Measurements from ENCODE around the gene NDRG4. TPM values are rescaled to one million over a fixed set of nuclear protein-coding genes. Genes with fewer than 3 reads are reported as not detected.

NDRG4 gene
- total RNA-seq, 1 experiment from 2014 or later, result 4.8 TPM

GRCh38 chr16:58478427-58478826 is 21.5 kb upstream of the NDRG4 start:
- Histone ChIP-seq H3K27me3 (ENCODE audit: insufficient read depth, low read depth) (no peaks in the 10 kb centered on the region), H3K4me1 (replicated peaks; ENCODE audit: insufficient read depth) (peaks cover 7% of the 10 kb centered on the region; the same call in 1 of the 2 replicates), H3K79me2 (ENCODE audit: low read depth) (no peaks in the 10 kb centered on the region), H3K9me2 (ENCODE audit: insufficient read depth) (no peaks in the 10 kb centered on the region), H3K9me3 (ENCODE audit: insufficient read depth, low read depth) (no peaks in the 10 kb centered on the region), H2AFZ (no peak overlapping the region), H4K20me1 (ENCODE audit: insufficient read depth) (no peaks in the 10 kb centered on the region), H3K36me3 (ENCODE audit: low read depth) (no peaks in the 10 kb centered on the region), H3F3A (ENCODE audit: insufficient read depth, low read depth) (no peaks in the 10 kb centered on the region), H3K27ac (no peak overlapping the region), H3K4me3 (no peak overlapping the region), H3K4me2 (no peak overlapping the region)
- no peak for DNase-seq
- BruUV-seq (replicated peaks), result no TSS peak
- POLR2A ChIA-PET (ENCODE audit: unreplicated experiment), result interaction anchor here (0.7 kb wide), 1 partner anchor 24 kb away, joined by 8 read pairs; no protein-coding TSS in a partner anchor
- intact Hi-C loops (cut with micrococcal nuclease; ENCODE audit: unreplicated experiment), result no loop called here
- CTCF ChIA-PET, result interaction anchor here (0.6 kb wide), 1 partner anchor 181 kb away, joined by 6 read pairs; no protein-coding TSS in a partner anchor
- TF ChIP-seq CTCF (conservative IDR thresholded peaks at IDR 0.05), result no peak
- no peak for TF ChIP-seq EZH2 (IDR thresholded peaks at IDR 0.05; ENCODE audit: low read depth)

- Histone ChIP-seq H3K79me2 (ENCODE audit: low read depth) (no peaks in the 10 kb centered on the region), H3K4me2 (no peak overlapping the region), H3K4me3 (no peak overlapping the region), H3K27me3 (ENCODE audit: insufficient read depth, low read depth) (no peaks in the 10 kb centered on the region), H4K20me1 (ENCODE audit: insufficient read depth) (no peaks in the 10 kb centered on the region), H3K9me3 (ENCODE audit: insufficient read depth, low read depth) (no peaks in the 10 kb centered on the region), H3K4me1 (replicated peaks; ENCODE audit: insufficient read depth) (peaks cover 7% of the 10 kb centered on the region; the same call in 1 of the 2 replicates), H2AFZ (no peak overlapping the region), H3K36me3 (ENCODE audit: low read depth) (no peaks in the 10 kb centered on the region), H3K9me2 (ENCODE audit: insufficient read depth) (no peaks in the 10 kb centered on the region), H3F3A (ENCODE audit: insufficient read depth, low read depth) (no peaks in the 10 kb centered on the region), H3K27ac (no peak overlapping the region)
- POLR2A ChIA-PET (ENCODE audit: unreplicated experiment), result interaction anchor here (0.6 kb wide), 1 partner anchor 487 kb away, joined by 11 read pairs; no protein-coding TSS in a partner anchor
- intact Hi-C loops (cut with micrococcal nuclease; ENCODE audit: unreplicated experiment), result no loop called here
- TF ChIP-seq EZH2 (IDR thresholded peaks at IDR 0.05; ENCODE audit: low read depth) (no peak), CTCF (conservative IDR thresholded peaks at IDR 0.05) (no peak)
- BruUV-seq (replicated peaks), result no TSS peak
- DNase-seq, result no peak
- CTCF ChIA-PET, result no interaction called here
Measured at GRCh38 chr16:58481226-58481869, 18.6 kb upstream of the NDRG4 start.

GRCh38 chr16:58481931-58482330 is 18.0 kb upstream of the NDRG4 start:
- Histone ChIP-seq H3K27ac (no peak overlapping the region), H3K4me1 (replicated peaks; ENCODE audit: insufficient read depth) (peaks cover 7% of the 10 kb centered on the region; the same call in 1 of the 2 replicates), H3K36me3 (ENCODE audit: low read depth) (no peaks in the 10 kb centered on the region), H3K9me3 (ENCODE audit: insufficient read depth, low read depth) (no peaks in the 10 kb centered on the region), H3K9me2 (ENCODE audit: insufficient read depth) (no peaks in the 10 kb centered on the region), H3K4me3 (no peak overlapping the region), H3F3A (ENCODE audit: insufficient read depth, low read depth) (no peaks in the 10 kb centered on the region), H3K27me3 (ENCODE audit: insufficient read depth, low read depth) (no peaks in the 10 kb centered on the region), H3K4me2 (no peak overlapping the region), H2AFZ (no peak overlapping the region), H3K79me2 (ENCODE audit: low read depth) (no peaks in the 10 kb centered on the region), H4K20me1 (ENCODE audit: insufficient read depth) (no peaks in the 10 kb centered on the region)
- POLR2A ChIA-PET (ENCODE audit: unreplicated experiment), result no interaction called here
- intact Hi-C loops (cut with micrococcal nuclease; ENCODE audit: unreplicated experiment), result no loop called here
- BruUV-seq (replicated peaks), result no TSS peak
- no peak for DNase-seq
- TF ChIP-seq CTCF (conservative IDR thresholded peaks at IDR 0.05), result no peak
- TF ChIP-seq EZH2 (IDR thresholded peaks at IDR 0.05; ENCODE audit: low read depth), result no peak
- CTCF ChIA-PET, result no interaction called here
